K562 (cell line): Measurements from ENCODE around the gene PRPSAP2. TPM values are rescaled to one million over a fixed set of nuclear protein-coding genes. Genes with fewer than 3 reads are reported as not detected.

ENCODE experiments used
- ARID2 ChIP-seq: fragments of 450-650 bp; IDR thresholded peaks from 2 replicates; pipeline ENCODE4 v1.6.1; 2017; ENCODE audit warnings: antibody characterized with exemption, mild to moderate bottlenecking
- ARNT ChIP-seq, 2 experiments: fragments of 450-650 bp; IDR thresholded peaks; 2 replicates each; pipeline ENCODE4 v1.6.1; 2016; ENCODE audit warnings: mild to moderate bottlenecking in 1 of 2
- ILF3 ChIP-seq: fragments of 450-650 bp; IDR thresholded peaks from 2 replicates; pipeline ENCODE4 v1.6.1; 2018; ENCODE audit warnings: antibody characterized with exemption, mild to moderate bottlenecking, moderate library complexity, borderline replicate concordance
- KDM1A ChIP-seq, 2 experiments: fragments of 450-650 bp; IDR thresholded peaks; 2 replicates each; pipeline ENCODE4 v1.6.1; 2016; ENCODE audit warnings: mild to moderate bottlenecking in 2 of 2
- LEF1 ChIP-seq: fragments of 450-650 bp; IDR thresholded peaks from 2 replicates; pipeline ENCODE4 v1.6.1; 2016; ENCODE audit warnings: mild to moderate bottlenecking
- MYNN ChIP-seq, 2 experiments: sonication (generic); formaldehyde crosslinking in 1 of 2; IDR thresholded peaks; 2 replicates each; pipeline versions ENCODE4 v1.5.0 to v1.6.1; 2016 to 2020; ENCODE audit warnings: antibody characterized with exemption in 1 of 2, missing genetic modification reagents in 1 of 2
- NCOA4 ChIP-seq: fragments of 450-650 bp; IDR thresholded peaks from 2 replicates; pipeline ENCODE4 v1.6.1; 2018; ENCODE audit warnings: mild to moderate bottlenecking; ENCODE audit not compliant: partially characterized antibody
- RBBP5 ChIP-seq: fragments of 200-600 bp; sonication (generic); IDR thresholded peaks from 2 replicates; pipeline ENCODE4 v1.6.1; 2012; ENCODE audit warnings: borderline replicate concordance, mild to moderate bottlenecking, low read length, control low read depth, inconsistent platforms; ENCODE audit not compliant: insufficient read depth, poor library complexity, severe bottlenecking
- SAP30 ChIP-seq: fragments of 200-600 bp; sonication (generic); IDR thresholded peaks from 2 replicates; pipeline ENCODE4 v1.6.1; 2012; ENCODE audit warnings: borderline replicate concordance, low read depth, mild to moderate bottlenecking, moderate library complexity, low read length, control low read depth, inconsistent platforms; ENCODE audit not compliant: insufficient read depth, poor library complexity, severe bottlenecking
- SMARCA5 ChIP-seq: fragments of 450-650 bp; IDR thresholded peaks from 2 replicates; pipeline ENCODE4 v1.6.1; 2016
- SRF ChIP-seq, 2 experiments: fragments of 250-450, 450-650 bp in 1 of 2; sonication (Bioruptor Pico) in 1 of 2; sonication (generic) in 1 of 2; formaldehyde crosslinking; IDR thresholded peaks; 2 replicates each; pipeline versions ENCODE4 v1.5.0 to v1.5.1; 2020 to 2022; ENCODE audit warnings: mild to moderate bottlenecking in 1 of 2, missing genetic modification reagents in 1 of 2
- TAL1 ChIP-seq: fragments of 450-650 bp; IDR thresholded peaks from 2 replicates; pipeline ENCODE4 v1.6.1; 2016; ENCODE audit warnings: mild to moderate bottlenecking
- XRCC3 ChIP-seq: fragments of 450-650 bp; IDR thresholded peaks from 2 replicates; pipeline ENCODE4 v1.6.1; 2017; ENCODE audit warnings: mild to moderate bottlenecking, moderate library complexity
- YY1 ChIP-seq, 3 experiments: IDR thresholded peaks; 2 replicates each; pipeline ENCODE4 v1.6.1; 2011; ENCODE audit warnings: low read length in 2 of 3, mild to moderate bottlenecking in 2 of 3, moderate library complexity in 2 of 3, borderline replicate concordance in 1 of 3, control low read depth in 1 of 3, low read depth in 1 of 3; ENCODE audit not compliant: insufficient read depth in 3 of 3, insufficient replicate concordance in 2 of 3, control insufficient read depth in 1 of 3, insufficient read length in 1 of 3; ENCODE audit errors: extremely low read depth in 1 of 3
- ZFPM2 ChIP-seq: fragments of 250-450 bp; sonication (Bioruptor Pico); IDR thresholded peaks from 2 replicates; pipeline ENCODE4 v1.5.1; 2022; ENCODE audit warnings: mild to moderate bottlenecking
- ZNF165 ChIP-seq: fragments of 250-450 bp; sonication (Bioruptor Pico); IDR thresholded peaks from 2 replicates; pipeline ENCODE4 v1.4.0; 2020; ENCODE audit warnings: borderline replicate concordance
- ZNF23 ChIP-seq: fragments of 250-450 bp; sonication (Bioruptor Pico); IDR thresholded peaks from 2 replicates; pipeline ENCODE4 v1.4.0; 2020; ENCODE audit warnings: mild to moderate bottlenecking
- ZNF695 ChIP-seq: fragments of 450-650 bp; formaldehyde crosslinking; IDR thresholded peaks from 2 replicates; pipeline ENCODE4 v1.4.0; 2020; ENCODE audit warnings: mild to moderate bottlenecking, moderate library complexity
- polyA plus RNA-seq, 8 experiments: library from polyadenylated mRNA; depleted of rRNA in 4 of 8; stranded (reverse) in 5 of 8; unstranded in 3 of 8; fragments of >200 nt; fragmentation: Nextera tagmentation in 2 of 8; fragmentation: Illumina TruSeq in 1 of 8; extraction: Ambion mirVana in 2 of 8; extraction: Trizol in 1 of 8; gene quantifications; 2 replicates each; pipeline versions ENCODE4 v1.2.1 to v1.2.3, GENCODE V29; 2011 to 2014; ENCODE audit warnings: inconsistent platforms in 1 of 8, missing spikeins in 1 of 8
- total RNA-seq, 7 experiments: library from RNA; depleted of rRNA in 6 of 7; stranded (reverse); fragments of >200 nt in 6 of 7; fragmentation: Illumina TruSeq in 2 of 7; extraction: Trizol in 2 of 7; gene quantifications; 2 replicates each; pipeline versions ENCODE4 v1.2.1 to v1.2.3, GENCODE V29; 2011 to 2021; ENCODE audit warnings: low replicate concordance in 1 of 7

The PRPSAP2 gene
- total and polyA plus RNA-seq, 9 of the 15 experiments (the other 6 are each of a cell fraction or from before 2014, with no cell fraction given): 15.5 to 56.7 (median 35.7) TPM

DNA sequence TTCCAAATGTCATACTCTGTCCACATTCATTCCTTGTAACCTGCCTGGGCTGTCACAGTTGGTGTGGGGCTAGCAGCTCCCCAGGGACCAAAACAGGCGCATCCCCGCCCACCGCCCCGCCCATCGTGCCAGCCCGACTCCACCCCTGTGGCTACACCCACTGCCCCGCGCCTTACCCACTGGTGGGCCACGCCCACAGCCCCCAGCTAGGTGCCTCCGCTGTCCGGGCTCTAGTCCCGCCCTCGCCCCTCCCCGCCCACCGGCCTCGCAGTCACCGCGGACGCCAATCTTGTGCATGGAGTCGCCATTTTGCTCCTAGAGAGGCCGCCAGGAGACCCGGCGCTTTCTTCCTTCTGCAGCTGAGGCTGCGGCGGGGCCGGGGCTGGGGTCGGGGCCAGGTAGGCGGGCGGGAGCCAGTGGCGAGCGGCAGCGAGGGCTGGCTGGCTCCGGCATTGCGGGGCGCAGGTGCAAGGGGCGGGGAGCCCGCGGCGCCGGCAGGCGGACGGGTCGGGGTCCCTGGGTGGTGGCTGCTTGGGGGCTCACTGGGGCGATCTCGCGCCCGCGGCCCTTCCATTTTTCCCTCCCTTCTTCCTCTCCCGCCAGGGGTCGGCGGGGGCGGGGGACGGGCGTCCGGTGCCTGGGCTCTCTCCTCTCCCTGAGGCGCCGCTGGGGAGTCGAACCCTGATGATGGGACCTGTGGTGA is at the start of gene PRPSAP2 (continued):
- TF ChIP-seq YY1 (IDR thresholded peaks at IDR 0.05; ENCODE audit: borderline replicate concordance in 1 of 3, control insufficient read depth in 1 of 3, extremely low read depth in 1 of 3, insufficient read depth in 3 of 3, insufficient read length in 1 of 3, insufficient replicate concordance in 2 of 3, low read depth in 1 of 3, low read length in 2 of 3) (peak; percentile 24 to 91 (median 88)), XRCC3 (no peak), ARID2 (no peak), ZNF695 (CRISPR knock-in tag) (no peak), LEF1 (no peak), NCOA4 (no peak), MYNN (IDR thresholded peaks at IDR 0.05) (0 out of 2 replicates have a peak, but pooled peaks have one; percentile 53), MYNN (CRISPR knock-in tag; IDR thresholded peaks at IDR 0.05) (no peak), RBBP5 (peak; percentile 56), ZNF23 (no peak), ARNT (IDR thresholded peaks at IDR 0.05) (no peak), SAP30 (no peak), ILF3 (no peak), SMARCA5 (no peak), ZFPM2 (no peak), ZNF165 (no peak), KDM1A (IDR thresholded peaks at IDR 0.05) (no peak), SRF (CRISPR knock-in tag; IDR thresholded peaks at IDR 0.05) (0 out of 4 replicates have a peak, but pooled peaks of 1 of the 2 experiments have one; percentile 13), TAL1 (no peak)
